ENCODE results near the gene TNFAIP1.

Gene TNFAIP1

DNA sequence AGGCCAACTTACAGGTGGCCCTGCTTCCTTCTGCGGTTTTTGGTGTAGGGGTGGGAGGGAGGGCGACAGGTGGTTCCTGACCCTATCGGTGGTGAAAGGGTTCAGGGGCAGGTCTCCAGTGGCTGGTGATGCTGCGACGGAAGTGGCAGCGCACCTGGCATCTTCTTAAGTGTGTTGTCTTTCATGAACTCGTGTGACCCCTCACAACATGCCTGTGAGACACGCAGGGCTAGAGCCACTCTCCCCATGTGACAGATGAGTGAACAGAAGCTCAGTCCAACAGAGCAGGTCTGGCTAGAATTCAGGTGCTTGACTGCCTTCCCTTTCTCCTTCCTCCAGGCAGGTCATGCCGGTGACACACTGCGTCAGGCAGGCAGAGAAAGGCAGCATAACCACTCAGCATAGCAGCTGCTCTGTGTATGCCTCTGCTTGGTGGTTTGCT is 8.0 kb downstream of the TNFAIP1 start:
- H3K79me2 ChIP-seq (ENCODE audit: insufficient read depth, low read length) = peaks cover 8% of the 10 kb centered on the region
- no peak for TF ChIP-seq CTCF (IDR thresholded peaks at IDR 0.05; ENCODE audit: borderline replicate concordance, extremely low read depth, low read length, poor library complexity, severe bottlenecking)
- TF ChIP-seq EZH2 (IDR thresholded peaks at IDR 0.05; ENCODE audit: borderline replicate concordance, low read depth, low read length, severe bottlenecking) = no peak
- ATAC-seq (ENCODE audit: insufficient read depth, low read depth) (no peak), DNase-seq (no peak)
- no peak overlapping the region for H2AFZ ChIP-seq (ENCODE audit: low read depth, low read length)
- H3K36me3 ChIP-seq (ENCODE audit: insufficient read depth, low read length) = peaks cover 79% of the 10 kb centered on the region
- H3K27ac ChIP-seq (ENCODE audit: low read length) = no peak overlapping the region
- peaks cover 21% of the 10 kb centered on the region; the same call in 1 of the 2 replicates for H4K20me1 ChIP-seq (ENCODE audit: insufficient read depth, low read length)
- H3K4me3 ChIP-seq (ENCODE audit: low read depth in 1 of 2, low read length in 2 of 2) = no peak overlapping the region
- no peaks in the 10 kb centered on the region for H3K4me1 ChIP-seq (ENCODE audit: insufficient read depth, low read length)
- H3K9ac ChIP-seq (ENCODE audit: low read depth, low read length) = no peak overlapping the region
- H3K9me3 ChIP-seq (ENCODE audit: insufficient read depth, low read length, severe bottlenecking) = no peaks in the 10 kb centered on the region
- H3K4me2 ChIP-seq (ENCODE audit: insufficient read depth, low read length) = no peak overlapping the region
- H3K27me3 ChIP-seq (ENCODE audit: insufficient read depth, low read length, poor library complexity) = no peaks in the 10 kb centered on the region

- H2AFZ ChIP-seq (ENCODE audit: low read depth, low read length) = no peak overlapping the region
- no peak overlapping the region for H3K4me2 ChIP-seq (ENCODE audit: insufficient read depth, low read length)
- TF ChIP-seq EZH2 (IDR thresholded peaks at IDR 0.05; ENCODE audit: borderline replicate concordance, low read depth, low read length, severe bottlenecking) (no peak), CTCF (IDR thresholded peaks at IDR 0.05; ENCODE audit: borderline replicate concordance, extremely low read depth, low read length, poor library complexity, severe bottlenecking) (no peak)
- peaks cover 21% of the 10 kb centered on the region; the same call in 1 of the 2 replicates for H4K20me1 ChIP-seq (ENCODE audit: insufficient read depth, low read length)
- ATAC-seq (ENCODE audit: insufficient read depth, low read depth) (no peak), DNase-seq (no peak)
- no peak overlapping the region for H3K27ac ChIP-seq (ENCODE audit: low read length)
- no peak overlapping the region for H3K9ac ChIP-seq (ENCODE audit: low read depth, low read length)
- H3K4me1 ChIP-seq (ENCODE audit: insufficient read depth, low read length) = no peaks in the 10 kb centered on the region
- peaks cover 84% of the 10 kb centered on the region for H3K36me3 ChIP-seq (ENCODE audit: insufficient read depth, low read length)
- no peaks in the 10 kb centered on the region for H3K9me3 ChIP-seq (ENCODE audit: insufficient read depth, low read length, severe bottlenecking)
- H3K4me3 ChIP-seq (ENCODE audit: low read depth in 1 of 2, low read length in 2 of 2) = no peak overlapping the region
- peaks cover 5% of the 10 kb centered on the region; the same call in 1 of the 2 replicates for H3K79me2 ChIP-seq (ENCODE audit: insufficient read depth, low read length)
- H3K27me3 ChIP-seq (ENCODE audit: insufficient read depth, low read length, poor library complexity) = no peaks in the 10 kb centered on the region
Measured at GRCh38 chr17:28344011-28344410, 8.4 kb downstream of the TNFAIP1 start.

DNA sequence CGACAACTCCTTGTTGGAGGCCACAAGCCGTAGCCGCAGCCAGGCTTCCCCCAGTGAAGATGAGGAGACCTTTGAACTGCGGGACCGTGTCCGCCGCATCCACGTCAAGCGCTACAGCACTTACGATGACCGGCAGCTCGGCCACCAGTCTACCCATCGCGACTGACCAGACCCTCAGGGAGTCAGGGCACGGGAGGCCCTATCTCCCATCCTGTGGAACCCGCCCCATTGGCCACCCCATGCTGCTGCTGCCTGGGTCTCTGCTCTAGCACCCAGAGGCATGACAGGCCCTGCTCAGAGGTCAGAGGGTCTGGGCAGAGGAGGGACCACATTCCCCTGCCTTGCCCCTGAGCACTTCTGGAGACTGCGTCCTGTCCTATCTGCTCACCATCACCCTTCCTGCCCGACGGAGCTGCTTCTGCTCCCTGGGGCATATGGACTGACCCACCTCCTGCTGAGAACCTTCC is 8.9 kb downstream of the TNFAIP1 start:
- no peak for ATAC-seq (ENCODE audit: insufficient read depth, low read depth)
- Histone ChIP-seq H3K9ac (ENCODE audit: low read depth, low read length) (no peak overlapping the region), H3K9me3 (ENCODE audit: insufficient read depth, low read length, severe bottlenecking) (no peaks in the 10 kb centered on the region), H4K20me1 (ENCODE audit: insufficient read depth, low read length) (peaks cover 21% of the 10 kb centered on the region; the same call in 1 of the 2 replicates), H3K27ac (ENCODE audit: low read length) (no peak overlapping the region), H3K4me3 (ENCODE audit: low read depth in 1 of 2, low read length in 2 of 2) (no peak overlapping the region), H2AFZ (ENCODE audit: low read depth, low read length) (no peak overlapping the region), H3K4me2 (ENCODE audit: insufficient read depth, low read length) (no peak overlapping the region), H3K79me2 (ENCODE audit: insufficient read depth, low read length) (0 out of 2 replicates have a peak, but pooled peaks cover 2% of the 10 kb centered on the region), H3K4me1 (ENCODE audit: insufficient read depth, low read length) (no peaks in the 10 kb centered on the region), H3K27me3 (ENCODE audit: insufficient read depth, low read length, poor library complexity) (no peaks in the 10 kb centered on the region), H3K36me3 (ENCODE audit: insufficient read depth, low read length) (peaks cover 84% of the 10 kb centered on the region)
- no peak for DNase-seq
- TF ChIP-seq CTCF (IDR thresholded peaks at IDR 0.05; ENCODE audit: borderline replicate concordance, extremely low read depth, low read length, poor library complexity, severe bottlenecking) (no peak), EZH2 (IDR thresholded peaks at IDR 0.05; ENCODE audit: borderline replicate concordance, low read depth, low read length, severe bottlenecking) (no peak)
